Measurements from ENCODE around the gene SOX18. TPM values are rescaled to one million over a fixed set of nuclear protein-coding genes. Genes with fewer than 3 reads are reported as not detected.

SOX18 gene
- total RNA-seq, 6 donors from 2014 or later = 6.3 to 138 (median 37.7) TPM

- ATAC-seq (ENCODE audit: low FRiP score in 2 of 2) (no peak), DNase-seq (peak in 1 of 2 donors; percentile 66)
- no peak for TF ChIP-seq EP300 (IDR thresholded peaks at IDR 0.05)
- no peak for TF ChIP-seq POLR2A (IDR thresholded peaks at IDR 0.05)
- no peak for TF ChIP-seq POLR2AphosphoS5 (IDR thresholded peaks at IDR 0.05)
- no peak for TF ChIP-seq CTCF (IDR thresholded peaks at IDR 0.05)
- no peaks in the 10 kb centered on the region for H3K9me3 ChIP-seq
- H3K4me3 ChIP-seq = peak overlapping the region; percentile 71 to 92 (median 80)
- H3K4me1 ChIP-seq = peaks cover 32 to 71% (median 42%) of the 10 kb centered on the region in 4 donors
- peaks cover 0 to 22% (median 12%) of the 10 kb centered on the region in 4 donors for H3K36me3 ChIP-seq
- peak overlapping the region; percentile 78 to 94 (median 88) for H3K27ac ChIP-seq
- peaks cover 0 to 4% (median under 1%) of the 10 kb centered on the region in 4 donors for H3K27me3 ChIP-seq
- WGBS, 2 donors = 6 to 12% methylated on average over 2 to 4 of the region's 4 CpGs
Observed at GRCh38 chr20:64078934-64079272, 29.5 kb upstream of the SOX18 start.

GRCh38 chr20:64077876-64078551, 28.6 kb upstream of the SOX18 start:
- DNase-seq (peak in 1 of 2 donors; percentile 71), ATAC-seq (ENCODE audit: low FRiP score in 2 of 2) (no peak)
- H3K27me3 ChIP-seq = no peaks in the 10 kb centered on the region
- H3K27ac ChIP-seq = peak overlapping the region; percentile 78 to 94 (median 88)
- peaks cover 0 to 30% (median 20%) of the 10 kb centered on the region in 4 donors for H3K36me3 ChIP-seq
- TF ChIP-seq POLR2A (IDR thresholded peaks at IDR 0.05) = no peak
- TF ChIP-seq CTCF (IDR thresholded peaks at IDR 0.05) = no peak
- TF ChIP-seq EP300 (IDR thresholded peaks at IDR 0.05) = no peak
- no peak for TF ChIP-seq POLR2AphosphoS5 (IDR thresholded peaks at IDR 0.05)
- peaks cover 26 to 62% (median 34%) of the 10 kb centered on the region in 4 donors for H3K4me1 ChIP-seq
- 43 to 53% methylated on average over 9 to 12 of the region's 15 CpGs for WGBS, 2 donors
- H3K9me3 ChIP-seq = no peaks in the 10 kb centered on the region
- peak overlapping the region; percentile 71 to 92 (median 80) for H3K4me3 ChIP-seq

GRCh38 chr20:64077541-64077875, 28.1 kb upstream of the SOX18 start:
- Histone ChIP-seq H3K27me3 (no peaks in the 10 kb centered on the region), H3K36me3 (peaks cover 0 to 35% (median 21%) of the 10 kb centered on the region in 4 donors), H3K27ac (peak overlapping the region; percentile 78 to 94 (median 88)), H3K4me3 (peak overlapping the region; percentile 29 to 92 (median 76)), H3K9me3 (no peaks in the 10 kb centered on the region), H3K4me1 (peaks cover 22 to 57% (median 29%) of the 10 kb centered on the region in 4 donors)
- DNase-seq (no peak), ATAC-seq (ENCODE audit: low FRiP score in 2 of 2) (no peak)
- WGBS, 2 donors = 47 to 64% methylated on average over 3 to 7 of the region's 7 CpGs
- TF ChIP-seq EP300 (IDR thresholded peaks at IDR 0.05) (no peak), CTCF (IDR thresholded peaks at IDR 0.05) (no peak), POLR2AphosphoS5 (IDR thresholded peaks at IDR 0.05) (no peak), POLR2A (IDR thresholded peaks at IDR 0.05) (no peak)

- peaks cover 0 to 39% (median 23%) of the 10 kb centered on the region in 4 donors for H3K36me3 ChIP-seq
- H3K4me1 ChIP-seq = peaks cover 19 to 52% (median 25%) of the 10 kb centered on the region in 4 donors
- peak in 1 of 2 donors; percentile 26 for ATAC-seq (ENCODE audit: low FRiP score in 2 of 2)
- peak in 1 of 2 donors; percentile 48 for DNase-seq
- H3K9me3 ChIP-seq = no peaks in the 10 kb centered on the region
- H3K27ac ChIP-seq = peak overlapping the region; percentile 78 to 94 (median 88)
- peak overlapping the region in 3 of 4 donors; percentile 71 to 92 (median 80) for H3K4me3 ChIP-seq
- no peaks in the 10 kb centered on the region for H3K27me3 ChIP-seq
- TF ChIP-seq POLR2A (IDR thresholded peaks at IDR 0.05) = peak in 1 of 4 donors; percentile 10
- no peak for TF ChIP-seq EP300 (IDR thresholded peaks at IDR 0.05)
- WGBS, 2 donors = 74% methylated on average over 8 of the region's 8 CpGs; no CpG with 5 or more reads in 1 of the 2 donors
Observed at GRCh38 chr20:64077094-64077493, 27.7 kb upstream of the SOX18 start.

GRCh38 chr20:64076061-64076997, 26.9 kb upstream of the SOX18 start:
- H3K27ac ChIP-seq = peak overlapping the region; percentile 78 to 94 (median 88)
- H3K4me1 ChIP-seq = peaks cover 17 to 45% (median 21%) of the 10 kb centered on the region in 4 donors
- H3K9me3 ChIP-seq = no peaks in the 10 kb centered on the region
- H3K27me3 ChIP-seq = no peaks in the 10 kb centered on the region
- peak overlapping the region in 3 of 4 donors; percentile 71 to 92 (median 80) for H3K4me3 ChIP-seq
- no peak for TF ChIP-seq EP300 (IDR thresholded peaks at IDR 0.05)
- no peak for TF ChIP-seq POLR2A (IDR thresholded peaks at IDR 0.05)
- TF ChIP-seq CTCF (IDR thresholded peaks at IDR 0.05) = no peak
- ATAC-seq (ENCODE audit: low FRiP score in 2 of 2) (no peak), DNase-seq (no peak)
- peaks cover 0 to 41% (median 24%) of the 10 kb centered on the region in 4 donors for H3K36me3 ChIP-seq
- WGBS, 2 donors = 88 to 91% methylated on average over 8 to 22 of the region's 22 CpGs

Measured in upper lobe of left lung (tissue), 6 donors.